ENCODE measurements around the gene BFSP2.

- TF ChIP-seq CTCF (IDR thresholded peaks at IDR 0.05; ENCODE audit: low read length): no peak
- TF ChIP-seq EZH2 (optimal IDR thresholded peaks at IDR 0.05; ENCODE audit: low read depth, low read length): no peak
Observed at GRCh38 chr3:133453383-133453782, 53.5 kb downstream of the BFSP2 start.

Data from MM.1S (cell line).